Natural killer cell (primary cell): ENCODE results near the gene TARS3. TPM values are rescaled to one million over a fixed set of nuclear protein-coding genes. Genes with fewer than 3 reads are reported as not detected.

Experiments
- ATAC-seq, 3 donors: fragments of 150-1000 bp in 2 of 3; fragments of 200-7000 bp in 1 of 3; cut with Tn5 transposase; 1 replicate in 1 of 3; 2 replicates in 2 of 3; pipeline ENCODE4 v1.10.0; 2021; ENCODE audit warnings: mild to moderate bottlenecking in 2 of 3, moderate library complexity in 2 of 3
- DNase-seq, 2 donors: peaks; one replicate each; pipeline versions ENCODE4 v3.0.0 to v3.0.0-alpha.2; 2013 to 2021; ENCODE audit warnings: mixed read lengths in 1 of 2
- H3K27ac ChIP-seq: one replicate; pipeline ENCODE4 v1.5.1; 2013; ENCODE audit warnings: mild to moderate bottlenecking, low read length
- H3K27me3 ChIP-seq: one replicate; pipeline ENCODE4 v1.6.1; 2013; ENCODE audit warnings: low read length; ENCODE audit not compliant: control insufficient read depth, insufficient read depth
- H3K36me3 ChIP-seq: one replicate; pipeline ENCODE4 v1.6.1; 2013; ENCODE audit warnings: low read length; ENCODE audit not compliant: control insufficient read depth, insufficient read depth
- H3K4me1 ChIP-seq: one replicate; pipeline ENCODE4 v1.6.1; 2013; ENCODE audit warnings: low read length; ENCODE audit not compliant: control insufficient read depth, insufficient read depth
- H3K4me3 ChIP-seq: one replicate; pipeline ENCODE4 v1.5.1; 2013; ENCODE audit warnings: low read length
- H3K9me3 ChIP-seq: one replicate; pipeline ENCODE4 v1.6.1; 2013; ENCODE audit warnings: low read length; ENCODE audit not compliant: control insufficient read depth, insufficient read depth
- H3K27ac Mint-ChIP-seq, 2 donors: one replicate each; pipeline ENCODE4 v1.8.0; 2022; ENCODE audit warnings: mild to moderate bottlenecking in 2 of 2, mixed read lengths in 2 of 2, moderate library complexity in 1 of 2
- H3K27me3 Mint-ChIP-seq, 2 donors: one replicate each; pipeline ENCODE4 v1.8.0; 2022; ENCODE audit warnings: low read depth in 2 of 2, mixed read lengths in 2 of 2
- H3K36me3 Mint-ChIP-seq: one replicate; pipeline ENCODE4 v1.8.0; 2022; ENCODE audit warnings: mixed read lengths
- H3K4me1 Mint-ChIP-seq, 2 donors: one replicate each; pipeline ENCODE4 v1.8.0; 2022; ENCODE audit warnings: mixed read lengths in 2 of 2
- H3K4me3 Mint-ChIP-seq: one replicate; pipeline ENCODE4 v1.8.0; 2022; ENCODE audit warnings: mild to moderate bottlenecking, moderate library complexity, mixed read lengths
- H3K9me3 Mint-ChIP-seq, 2 donors: one replicate each; pipeline ENCODE4 v1.8.0; 2022; ENCODE audit warnings: mixed read lengths in 2 of 2
- WGBS: methylation state at CpG from one replicate; pipeline ENCODE4 v1.1.7; 2013; ENCODE audit warnings: missing lambda C conversion rate; ENCODE audit not compliant: insufficient coverage; 5-methylcytosine and 5-hydroxymethylcytosine counted together
- intact Hi-C: fragments of 100-400 bp; cut with micrococcal nuclease; formaldehyde crosslinking; loops from one replicate; pipeline ENCODE4 v1.14.2; 2022
- total RNA-seq, 4 donors: library from RNA; stranded (reverse); fragments of 120-200 nt in 1 of 4; gene quantifications; one replicate each; pipeline versions ENCODE4 v1.2.3 to v1.2.4, GENCODE V29; 2013 to 2022
- TF ChIP-seq, protein P1 (sequence below): fragments of 200-600 bp; IDR thresholded peaks from one replicate; pipeline ENCODE4 v1.8.0; 2022; ENCODE audit warnings: antibody characterized with exemption

TARS3 gene
- total RNA-seq, 3 donors from 2014 or later (not counting 1 experiment from before 2014, with no cell fraction given) = 11.6 to 20.5 (median 12.1) TPM

DNA sequence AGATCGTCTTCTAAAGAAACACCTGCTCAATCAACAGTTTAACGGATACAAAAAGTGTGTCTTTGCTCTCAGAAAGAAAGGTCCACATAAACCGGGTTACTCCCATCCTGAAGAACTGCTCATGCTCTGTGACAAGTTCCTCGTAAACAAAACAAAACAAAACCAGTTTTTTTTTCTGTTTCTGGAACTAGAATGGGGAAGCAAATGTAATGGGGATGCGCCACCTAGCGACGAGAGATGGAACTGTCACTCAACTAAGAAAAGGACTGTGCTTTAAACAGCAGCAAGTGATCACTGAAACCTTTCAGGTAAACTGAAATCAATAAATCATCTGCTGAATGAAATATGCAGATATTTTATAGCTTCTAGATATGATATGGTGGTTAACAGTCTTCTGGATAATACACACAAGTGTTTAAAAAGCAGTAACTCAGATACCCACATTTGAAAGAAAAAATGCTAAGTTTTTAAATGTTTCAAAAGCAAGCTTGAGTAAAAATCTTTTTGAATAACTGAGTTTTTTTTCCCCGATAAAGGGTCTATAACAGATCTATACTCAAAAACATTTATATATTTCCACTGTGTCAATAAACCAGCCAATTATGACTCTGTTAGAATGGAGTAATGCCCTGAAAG, 83.0 kb downstream of the TARS3 start:
- Mint-ChIP-seq H3K27me3 (no peaks in the 10 kb centered on the region), H3K4me3 (peak overlapping the region; percentile 25), H3K9me3 (no peaks in the 10 kb centered on the region), H3K4me1 (peaks cover 19 to 21% of the 10 kb centered on the region in 2 donors), H3K27ac (peak overlapping the region; percentile 89 to 93), H3K36me3 (peaks cover 26% of the 10 kb centered on the region)
- H3K4me3 ChIP-seq = no peak overlapping the region
- 34% methylated on average over 6 of the region's 8 CpGs for WGBS
- H3K4me1 ChIP-seq = no peaks in the 10 kb centered on the region
- no peaks in the 10 kb centered on the region for H3K9me3 ChIP-seq
- H3K36me3 ChIP-seq = peaks cover 56% of the 10 kb centered on the region
- ATAC-seq (peak; percentile 78 to 83 (median 82)), DNase-seq (peak; percentile 72 to 91)
- TF ChIP-seq, protein P1, sequence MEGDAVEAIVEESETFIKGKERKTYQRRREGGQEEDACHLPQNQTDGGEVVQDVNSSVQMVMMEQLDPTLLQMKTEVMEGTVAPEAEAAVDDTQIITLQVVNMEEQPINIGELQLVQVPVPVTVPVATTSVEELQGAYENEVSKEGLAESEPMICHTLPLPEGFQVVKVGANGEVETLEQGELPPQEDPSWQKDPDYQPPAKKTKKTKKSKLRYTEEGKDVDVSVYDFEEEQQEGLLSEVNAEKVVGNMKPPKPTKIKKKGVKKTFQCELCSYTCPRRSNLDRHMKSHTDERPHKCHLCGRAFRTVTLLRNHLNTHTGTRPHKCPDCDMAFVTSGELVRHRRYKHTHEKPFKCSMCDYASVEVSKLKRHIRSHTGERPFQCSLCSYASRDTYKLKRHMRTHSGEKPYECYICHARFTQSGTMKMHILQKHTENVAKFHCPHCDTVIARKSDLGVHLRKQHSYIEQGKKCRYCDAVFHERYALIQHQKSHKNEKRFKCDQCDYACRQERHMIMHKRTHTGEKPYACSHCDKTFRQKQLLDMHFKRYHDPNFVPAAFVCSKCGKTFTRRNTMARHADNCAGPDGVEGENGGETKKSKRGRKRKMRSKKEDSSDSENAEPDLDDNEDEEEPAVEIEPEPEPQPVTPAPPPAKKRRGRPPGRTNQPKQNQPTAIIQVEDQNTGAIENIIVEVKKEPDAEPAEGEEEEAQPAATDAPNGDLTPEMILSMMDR = peak; percentile 97
- intact Hi-C loops = loop anchor here (1.0 to 5.0 kb wide), 3 partner anchors 341 to 554 kb away; partner anchors contain the start of gene SNRPA1
- peak overlapping the region; percentile 20 for H3K27ac ChIP-seq
- H3K27me3 ChIP-seq = no peaks in the 10 kb centered on the region

DNA sequence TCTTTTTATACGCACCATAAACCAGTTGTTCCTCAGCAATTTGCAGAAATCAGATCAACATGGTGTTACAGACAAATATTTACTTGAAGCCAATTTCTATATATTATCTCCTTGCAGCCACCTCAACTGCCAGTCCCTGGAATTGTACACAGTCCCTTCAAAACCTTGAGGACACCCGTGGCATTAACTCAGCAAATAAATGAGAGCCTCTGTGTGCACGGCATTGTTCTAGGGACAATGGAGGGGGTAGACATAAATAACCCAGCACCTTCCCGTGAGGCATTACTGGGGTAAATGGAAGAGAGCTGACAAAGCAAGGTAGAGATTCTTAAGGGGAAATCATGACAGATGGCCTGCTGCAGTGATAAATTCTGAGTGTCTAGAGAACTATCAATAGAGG, 84.6 kb downstream of the TARS3 start:
- no peak overlapping the region for H3K4me3 ChIP-seq
- H3K27me3 ChIP-seq = no peaks in the 10 kb centered on the region
- H3K27ac Mint-ChIP-seq = peak overlapping the region in 1 of 2 donors; percentile 93
- DNase-seq (no peak), ATAC-seq (no peak)
- H3K27ac ChIP-seq = no peak overlapping the region
- intact Hi-C loops = loop anchor here (2.0 to 5.0 kb wide), 2 partner anchors 345 to 552 kb away; partner anchors contain the start of gene SNRPA1
- H3K9me3 ChIP-seq = no peaks in the 10 kb centered on the region
- H3K36me3 Mint-ChIP-seq = peaks cover 11% of the 10 kb centered on the region
- H3K4me1 ChIP-seq = no peaks in the 10 kb centered on the region
- no peaks in the 10 kb centered on the region for H3K9me3 Mint-ChIP-seq
- no peak overlapping the region for H3K4me3 Mint-ChIP-seq
- TF ChIP-seq, protein P1 = no peak
- H3K4me1 Mint-ChIP-seq = peaks cover 17 to 19% of the 10 kb centered on the region in 2 donors
- 97% methylated on average over 4 of the region's 4 CpGs for WGBS
- H3K36me3 ChIP-seq = peaks cover 41% of the 10 kb centered on the region
- H3K27me3 Mint-ChIP-seq = no peaks in the 10 kb centered on the region

DNA sequence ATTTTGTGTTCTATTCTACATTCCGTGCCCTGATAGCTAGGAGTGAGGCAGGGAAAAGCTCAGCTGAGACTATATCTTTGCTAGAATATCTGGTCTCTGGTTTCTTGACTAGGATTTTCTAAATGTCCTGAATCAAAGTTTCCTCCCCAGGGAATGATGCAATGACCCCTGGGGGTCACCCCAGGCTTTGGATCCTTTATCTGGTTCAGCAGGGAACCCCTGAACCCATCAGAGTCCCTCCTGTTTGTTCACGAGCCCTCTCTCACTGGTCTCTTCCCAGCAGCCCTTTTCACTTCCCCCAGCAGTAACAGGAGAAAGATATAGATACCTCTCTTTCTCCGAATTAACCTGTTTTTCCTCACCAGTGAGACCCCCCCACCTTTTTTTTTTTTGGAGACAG, 86.4 kb downstream of the TARS3 start:
- Histone ChIP-seq H3K4me3 (no peak overlapping the region), H3K4me1 (no peaks in the 10 kb centered on the region), H3K9me3 (no peaks in the 10 kb centered on the region), H3K27ac (no peak overlapping the region), H3K27me3 (no peaks in the 10 kb centered on the region), H3K36me3 (peaks cover 28% of the 10 kb centered on the region)
- ATAC-seq (no peak), DNase-seq (no peak)
- H3K4me1 Mint-ChIP-seq = peaks cover 17 to 19% of the 10 kb centered on the region in 2 donors
- peaks cover 5% of the 10 kb centered on the region for H3K36me3 Mint-ChIP-seq
- 94% methylated on average over 3 of the region's 3 CpGs for WGBS
- H3K4me3 Mint-ChIP-seq = no peak overlapping the region
- TF ChIP-seq, protein P1 = no peak
- intact Hi-C loops = no loop called here
- H3K27me3 Mint-ChIP-seq = no peaks in the 10 kb centered on the region
- no peak overlapping the region for H3K27ac Mint-ChIP-seq
- no peaks in the 10 kb centered on the region for H3K9me3 Mint-ChIP-seq
